Transverse colon (tissue), 3 donors: ENCODE measurements around the gene STAU1.

Experiments used
- CTCF ChIP-seq, 5 experiments: fragments of 200-600 bp in 3 of 5; fragments of 450-650 bp in 2 of 5; sonication (generic) in 3 of 5; IDR thresholded peaks; 1 replicate in 2 of 5; 2 replicates in 3 of 5; pipeline ENCODE4 v1.5.1; 2016 to 2017; ENCODE audit warnings: antibody characterized with exemption in 5 of 5, inconsistent platforms in 3 of 5, mild to moderate bottlenecking in 2 of 5, moderate library complexity in 1 of 5
- EP300 ChIP-seq: sonication (generic); formaldehyde crosslinking; IDR thresholded peaks from one replicate; pipeline ENCODE4 v1.6.1; 2017; ENCODE audit warnings: antibody characterized with exemption, low read depth
- POLR2A ChIP-seq: fragments of 450-650 bp; IDR thresholded peaks from one replicate; pipeline ENCODE4 v1.6.1; 2016; ENCODE audit warnings: antibody characterized with exemption, mild to moderate bottlenecking, moderate library complexity

- TF ChIP-seq POLR2A = no peak
- no peak for TF ChIP-seq CTCF (IDR thresholded peaks at IDR 0.05)
- no peak for TF ChIP-seq EP300
Measured at GRCh38 chr20:49123982-49124381, 64.2 kb downstream of the STAU1 start.
